ENCODE results near the gene NXPE4.
"Not testable (repeated sequence)": the region's sequence is repeated elsewhere in the genome, so short reads cannot be mapped to it uniquely, and the experiment has no call there.

The NXPE4 gene

GRCh38 chr11:114595571-114595970 lies at the start of gene NXPE4:
Gene NXPE4, minus strand, starts transcription at chr11:114595786. Its CDS starts 1,027 bp downstream, at chr11:114594759.
- no peak for DNase-seq

GRCh38 chr11:114639440-114639839 lies 43.9 kb upstream of the NXPE4 start:
- DNase-seq: not testable (repeated sequence)

DNA sequence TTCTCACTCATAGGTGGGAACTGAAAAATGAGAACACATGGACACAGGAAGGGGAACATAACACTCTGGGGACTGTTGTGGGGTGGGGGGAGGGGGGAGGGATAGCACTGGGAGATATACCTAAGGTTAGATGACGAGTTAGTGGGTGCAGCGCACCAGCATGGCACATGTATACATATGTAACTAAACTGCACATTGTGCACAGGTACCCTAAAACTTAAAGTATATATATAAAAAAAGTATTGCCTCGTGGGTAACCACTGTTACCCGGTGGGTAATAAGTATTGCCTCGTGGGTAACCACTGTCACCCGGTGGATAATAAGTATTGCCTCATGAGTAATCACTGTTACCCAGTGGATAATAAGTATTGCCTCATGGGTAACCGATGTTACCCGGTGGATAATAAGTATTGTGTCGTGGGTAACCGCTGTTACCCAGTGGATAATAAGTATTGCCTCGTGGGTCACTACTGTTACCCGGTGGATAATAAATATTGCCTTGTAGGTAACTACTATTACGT lies 35.9 kb upstream of the NXPE4 start:
- DNase-seq: not testable (repeated sequence)

GRCh38 chr11:114625294-114625693 lies 29.7 kb upstream of the NXPE4 start:
- DNase-seq: no peak

DNA sequence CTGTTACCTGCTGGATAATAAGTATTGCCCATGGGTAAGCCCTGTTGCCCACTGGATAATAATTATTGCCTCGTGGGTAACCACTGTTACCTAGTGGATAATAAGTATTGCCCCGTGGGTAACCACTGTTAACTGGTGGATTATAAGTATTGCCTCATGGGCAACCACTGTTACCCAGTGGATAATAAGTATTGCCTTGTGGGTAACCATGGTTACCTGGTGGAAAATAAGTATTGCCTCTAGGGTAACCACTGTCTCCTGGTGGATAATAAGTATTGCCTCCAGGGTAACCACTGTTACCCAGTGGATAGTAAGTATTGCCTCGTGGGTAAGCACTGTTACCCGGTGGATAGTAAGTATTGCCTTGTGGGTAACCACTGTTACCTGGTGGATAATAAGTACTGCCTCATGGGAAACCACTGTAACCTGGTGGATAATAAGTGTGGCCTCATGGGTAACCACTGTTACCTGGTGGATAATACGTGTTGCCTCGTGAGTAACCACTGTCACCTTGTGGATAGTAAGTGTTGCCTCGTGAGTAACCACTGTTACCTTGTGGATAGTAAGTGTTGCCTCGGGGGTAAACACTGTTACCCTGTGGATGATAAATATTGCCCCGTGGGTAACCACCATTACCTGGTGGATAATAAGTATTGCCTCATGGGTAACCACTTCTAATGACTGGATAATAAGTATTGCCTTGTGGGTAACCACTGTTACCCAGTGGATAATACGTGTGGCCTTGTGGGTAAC lies 29.0 kb upstream of the NXPE4 start:
- no peak for DNase-seq

- DNase-seq: no peak
Measured at GRCh38 chr11:114623720-114624119, 28.1 kb upstream of the NXPE4 start.

DNA sequence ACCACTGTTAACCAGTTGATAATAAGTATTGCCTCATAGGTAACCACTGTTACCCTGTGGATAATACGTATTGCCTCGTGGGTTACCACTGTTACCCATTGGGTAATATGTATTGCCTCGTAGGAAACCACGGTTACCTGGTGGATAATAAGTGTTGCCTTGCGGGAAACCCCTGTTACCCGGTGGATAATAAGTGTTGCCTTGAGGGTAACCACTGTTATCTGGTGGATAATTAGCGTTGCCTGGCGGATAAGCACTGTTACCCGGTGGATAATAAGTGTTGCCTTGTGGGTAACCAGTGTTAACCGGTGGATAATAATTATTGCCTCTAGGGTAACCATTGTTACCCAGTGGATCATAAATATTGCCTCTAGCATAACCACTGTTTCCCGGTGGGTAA lies 27.3 kb upstream of the NXPE4 start:
- no peak for DNase-seq

GRCh38 chr11:114621950-114622809 lies 26.6 kb upstream of the NXPE4 start:
- DNase-seq: no peak

GRCh38 chr11:114621072-114621471 lies 25.5 kb upstream of the NXPE4 start:
- DNase-seq: no peak

- DNase-seq: no peak
Measured at GRCh38 chr11:114619659-114620173, 24.1 kb upstream of the NXPE4 start.

GRCh38 chr11:114618139-114618538 lies 22.6 kb upstream of the NXPE4 start:
- DNase-seq: no peak

- no peak for DNase-seq
Measured at GRCh38 chr11:114617157-114618124, 21.9 kb upstream of the NXPE4 start.

GRCh38 chr11:114616516-114616915 lies 20.9 kb upstream of the NXPE4 start:
- no peak for DNase-seq

GRCh38 chr11:114615448-114616361 lies 20.1 kb upstream of the NXPE4 start:
- no peak for DNase-seq

DNA sequence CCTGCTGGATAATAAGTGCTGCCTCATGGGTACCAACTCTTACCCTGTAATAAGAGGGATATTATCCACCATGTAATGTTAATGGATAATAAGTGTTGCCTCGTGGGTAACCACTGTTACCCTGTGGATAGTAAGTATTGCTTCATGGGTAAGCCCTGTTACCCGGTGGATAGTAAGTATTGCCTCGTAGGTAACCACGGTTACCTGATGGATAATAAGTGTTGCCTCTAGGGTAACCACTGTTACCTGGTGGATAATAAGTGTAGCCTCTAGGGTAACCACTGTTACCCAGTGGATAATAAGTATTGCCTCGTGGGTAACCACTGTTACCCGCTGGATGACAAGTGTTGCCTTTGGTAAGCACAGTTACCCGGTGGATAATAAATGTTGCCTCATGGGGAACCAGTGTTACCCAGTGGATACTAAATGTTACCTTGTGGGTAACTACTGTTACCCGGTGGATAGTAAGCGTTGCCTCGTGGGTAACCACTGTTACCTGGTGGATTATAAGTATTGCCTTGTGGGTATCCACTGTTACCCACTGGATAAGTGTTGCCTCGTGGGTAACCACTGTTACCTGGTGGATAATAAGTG lies 18.6 kb upstream of the NXPE4 start:
- no peak for DNase-seq

- not testable (repeated sequence) for DNase-seq
Measured at GRCh38 chr11:114613094-114613493, 17.5 kb upstream of the NXPE4 start.

GRCh38 chr11:114612686-114613085 lies 17.1 kb upstream of the NXPE4 start:
- no peak for DNase-seq

DNA sequence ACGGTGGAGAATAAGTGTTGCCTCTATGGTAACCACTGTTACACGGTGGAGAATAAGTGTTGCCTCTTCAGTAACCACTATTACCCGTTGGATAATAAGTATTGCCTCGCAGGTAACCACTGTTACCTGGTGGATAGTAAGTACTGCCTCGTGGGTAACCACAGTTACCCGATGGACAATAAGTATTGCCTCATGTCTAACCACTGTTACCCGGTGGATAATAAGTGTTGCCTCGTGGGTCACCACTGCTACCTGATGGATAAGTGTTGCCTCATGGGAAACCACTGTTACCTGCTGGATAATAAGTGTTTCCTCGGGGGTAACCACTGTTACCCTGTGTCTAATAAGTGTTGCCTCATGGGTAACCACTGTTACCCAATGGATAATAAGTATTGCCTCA lies 16.6 kb upstream of the NXPE4 start:
- DNase-seq: not testable (repeated sequence)

GRCh38 chr11:114610984-114611944 lies 15.7 kb upstream of the NXPE4 start:
- DNase-seq: no peak

- DNase-seq: no peak
Measured at GRCh38 chr11:114610550-114610949, 15.0 kb upstream of the NXPE4 start.
